GM12872 (cell line): Measurements from ENCODE around the gene UNKL.

Experiments
- TF ChIP-seq, protein P1 (sequence below): IDR thresholded peaks from 3 replicates; pipeline ENCODE4 v1.5.1; 2011; ENCODE audit warnings: low read depth, mild to moderate bottlenecking, low read length, moderate library complexity; ENCODE audit not compliant: insufficient read depth

Gene UNKL

DNA sequence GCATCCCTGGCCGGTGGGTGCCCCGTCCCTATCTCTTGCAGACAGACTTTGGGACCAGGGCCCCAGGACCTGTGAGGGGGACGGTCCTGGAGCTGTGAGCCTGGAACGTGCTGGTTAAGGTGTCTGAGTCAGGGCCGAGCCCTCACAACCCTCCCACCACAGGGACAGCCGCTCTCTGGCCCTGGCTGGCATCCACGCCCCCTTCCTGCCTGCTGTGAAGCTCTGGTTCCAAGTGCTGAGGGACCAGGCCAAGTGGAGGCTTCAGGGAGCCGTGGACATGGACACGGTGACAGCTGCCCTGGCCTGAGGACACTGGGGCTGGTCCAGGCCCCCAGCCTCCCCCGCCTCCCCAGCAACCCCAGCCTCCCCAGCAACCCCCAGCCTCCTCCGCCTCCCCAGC, 69.4 kb downstream of the UNKL start:
- TF ChIP-seq, protein P1, sequence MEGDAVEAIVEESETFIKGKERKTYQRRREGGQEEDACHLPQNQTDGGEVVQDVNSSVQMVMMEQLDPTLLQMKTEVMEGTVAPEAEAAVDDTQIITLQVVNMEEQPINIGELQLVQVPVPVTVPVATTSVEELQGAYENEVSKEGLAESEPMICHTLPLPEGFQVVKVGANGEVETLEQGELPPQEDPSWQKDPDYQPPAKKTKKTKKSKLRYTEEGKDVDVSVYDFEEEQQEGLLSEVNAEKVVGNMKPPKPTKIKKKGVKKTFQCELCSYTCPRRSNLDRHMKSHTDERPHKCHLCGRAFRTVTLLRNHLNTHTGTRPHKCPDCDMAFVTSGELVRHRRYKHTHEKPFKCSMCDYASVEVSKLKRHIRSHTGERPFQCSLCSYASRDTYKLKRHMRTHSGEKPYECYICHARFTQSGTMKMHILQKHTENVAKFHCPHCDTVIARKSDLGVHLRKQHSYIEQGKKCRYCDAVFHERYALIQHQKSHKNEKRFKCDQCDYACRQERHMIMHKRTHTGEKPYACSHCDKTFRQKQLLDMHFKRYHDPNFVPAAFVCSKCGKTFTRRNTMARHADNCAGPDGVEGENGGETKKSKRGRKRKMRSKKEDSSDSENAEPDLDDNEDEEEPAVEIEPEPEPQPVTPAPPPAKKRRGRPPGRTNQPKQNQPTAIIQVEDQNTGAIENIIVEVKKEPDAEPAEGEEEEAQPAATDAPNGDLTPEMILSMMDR: no peak

GRCh38 chr16:1344499-1344898, 70.0 kb downstream of the UNKL start:
- TF ChIP-seq, protein P1: no peak

DNA sequence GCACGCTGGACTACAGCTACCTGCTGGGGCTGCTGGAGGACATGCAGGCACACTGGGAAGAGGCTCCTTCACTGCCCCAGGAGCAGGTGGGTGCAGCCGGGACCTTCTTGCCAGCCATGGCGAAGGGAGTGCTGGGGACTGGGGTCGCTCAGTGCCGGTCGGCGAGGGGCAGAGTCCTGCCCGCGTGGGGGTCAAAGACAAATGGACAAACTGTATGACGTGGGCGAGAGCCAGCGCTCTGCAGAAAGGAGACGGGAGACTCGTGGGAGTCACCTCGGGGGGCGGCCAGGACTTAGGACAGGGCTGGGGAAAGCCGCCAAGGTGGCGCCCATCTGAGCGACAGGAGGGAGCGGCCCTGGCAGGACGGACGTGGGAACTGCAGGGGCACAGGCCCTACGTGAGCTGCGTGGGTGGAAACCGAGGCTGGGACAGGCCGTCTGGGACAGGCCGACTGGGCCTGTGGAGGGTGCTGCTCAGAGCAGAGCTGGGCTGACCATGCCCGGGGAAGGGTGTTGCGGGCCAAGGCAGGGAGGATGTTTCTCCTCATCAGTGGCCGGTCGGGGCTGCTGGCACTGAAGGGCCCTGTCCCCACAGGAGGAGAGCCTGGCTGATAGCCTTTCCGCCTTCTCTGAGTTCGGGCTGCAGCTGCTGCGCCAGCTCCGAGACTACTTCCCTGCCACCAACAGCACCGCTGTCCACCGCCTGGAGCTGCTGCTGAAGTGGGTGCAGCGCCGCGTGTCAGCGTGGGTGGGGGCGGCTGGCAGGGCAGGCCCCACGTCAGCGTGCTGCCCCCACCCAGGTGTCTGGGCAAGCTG, 70.9 kb downstream of the UNKL start:
- TF ChIP-seq, protein P1: no peak

DNA sequence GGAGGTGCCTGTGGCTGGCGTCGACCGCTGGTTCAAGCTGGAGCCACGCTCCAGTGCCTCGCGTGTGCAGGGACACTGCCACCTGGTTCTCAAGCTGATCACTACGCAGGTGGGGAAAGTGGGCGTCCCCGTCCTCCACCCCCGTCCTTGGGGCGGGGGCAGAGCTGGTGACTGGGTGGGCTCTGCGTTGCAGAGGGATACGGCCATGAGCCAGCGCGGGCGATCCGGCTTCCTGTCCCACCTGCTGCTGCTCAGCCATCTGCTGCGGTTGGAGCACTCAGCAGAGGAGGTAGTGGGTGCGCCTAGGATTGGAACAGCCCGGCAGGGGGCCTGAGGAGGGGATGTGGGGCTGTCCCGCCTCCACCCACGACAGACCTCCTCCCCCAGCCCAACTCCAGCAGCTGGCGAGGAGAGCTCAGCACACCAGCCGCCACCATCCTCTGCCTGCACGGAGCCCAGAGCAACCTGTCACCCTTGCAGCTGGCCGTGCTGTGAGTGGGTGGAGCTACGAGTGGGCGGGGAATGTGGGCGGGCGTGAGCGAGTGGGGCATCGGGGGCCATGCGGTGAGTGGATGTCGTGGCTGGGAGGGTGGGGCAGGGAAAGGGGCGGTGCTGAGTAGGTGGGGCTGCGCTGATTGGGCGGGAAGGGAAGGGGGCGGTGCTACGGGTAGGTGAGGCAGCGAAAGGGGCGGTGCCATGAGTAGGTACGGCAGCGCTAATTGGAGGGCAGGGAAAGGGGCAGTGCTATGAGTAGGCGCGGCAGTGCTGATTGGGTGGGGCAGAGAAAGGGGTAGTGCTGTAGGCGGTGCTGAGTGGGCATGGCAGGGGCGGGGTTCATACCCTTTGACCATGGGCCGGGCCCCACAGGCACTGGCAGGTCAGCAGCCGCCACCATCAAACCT, 71.7 kb downstream of the UNKL start:
- TF ChIP-seq, protein P1: no peak

DNA sequence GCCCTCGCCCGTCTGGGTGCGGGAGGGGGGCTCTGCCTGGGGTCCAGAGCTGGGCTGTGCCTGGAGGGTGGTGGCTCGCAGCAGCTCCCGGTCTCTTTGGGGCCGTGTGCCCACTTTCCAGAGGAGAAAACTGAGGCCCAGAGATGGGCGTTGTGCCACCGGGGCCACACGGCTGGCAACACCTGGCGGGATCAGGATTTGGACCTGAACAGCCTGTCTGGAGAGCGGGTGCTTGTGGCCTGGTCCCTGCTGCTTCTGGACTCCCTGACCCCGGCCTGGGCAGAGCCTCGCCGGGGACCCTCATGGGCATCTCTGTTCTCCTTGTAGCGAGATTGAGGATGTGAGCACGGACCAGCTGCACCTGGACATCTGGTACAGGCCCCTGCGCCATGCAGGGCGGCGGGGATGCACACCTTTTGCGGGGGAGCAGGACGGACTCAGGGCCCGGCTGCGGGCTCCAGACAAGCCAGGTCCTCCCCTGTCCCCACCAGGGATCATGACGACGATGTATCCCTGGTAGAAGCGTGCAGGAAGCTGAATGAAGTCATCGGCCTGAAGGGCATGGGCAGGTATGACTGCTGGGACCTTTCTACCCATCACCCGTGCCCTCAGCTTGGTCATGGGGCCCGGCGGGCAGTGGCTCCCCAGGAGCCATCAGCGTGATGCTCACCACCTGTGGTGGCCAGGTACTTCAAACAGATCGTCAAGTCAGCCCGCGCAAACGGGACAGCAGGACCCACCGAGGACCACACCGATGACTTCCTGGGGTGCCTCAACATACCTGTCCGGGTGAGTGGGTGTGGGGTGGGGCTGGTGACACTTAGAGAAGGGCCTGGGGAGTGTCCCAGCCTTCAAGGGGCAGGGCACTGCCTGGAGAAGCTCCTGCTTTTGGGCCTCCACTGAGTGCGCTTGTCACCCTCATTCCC, 72.7 kb downstream of the UNKL start:
- TF ChIP-seq, protein P1: no peak

- TF ChIP-seq, protein P1: no peak
Measured at GRCh38 chr16:1340730-1341494, 73.6 kb downstream of the UNKL start.
